Skin epidermis (tissue), 12 donors: ENCODE data around the gene LDB3.

Experiments
- H3K27ac ChIP-seq, 21 experiments: fragments of 200-600 bp; sonication (generic) in 11 of 21; one replicate each; pipeline ENCODE4 v1.5.0; 2020; ENCODE audit warnings: mild to moderate bottlenecking in 3 of 21, inconsistent platforms in 2 of 21, moderate library complexity in 2 of 21
- H3K4me3 ChIP-seq, 7 experiments: fragments of 200-600 bp; sonication (generic) in 2 of 7; one replicate each; pipeline ENCODE4 v1.5.0; 2020; ENCODE audit warnings: inconsistent platforms in 2 of 7, mild to moderate bottlenecking in 2 of 7, moderate library complexity in 1 of 7

LDB3 gene

GRCh38 chr10:86779220-86780017 lies 111.1 kb downstream of the LDB3 start:
- H3K4me3 ChIP-seq: no peak overlapping the region
- no peak overlapping the region for H3K27ac ChIP-seq

DNA sequence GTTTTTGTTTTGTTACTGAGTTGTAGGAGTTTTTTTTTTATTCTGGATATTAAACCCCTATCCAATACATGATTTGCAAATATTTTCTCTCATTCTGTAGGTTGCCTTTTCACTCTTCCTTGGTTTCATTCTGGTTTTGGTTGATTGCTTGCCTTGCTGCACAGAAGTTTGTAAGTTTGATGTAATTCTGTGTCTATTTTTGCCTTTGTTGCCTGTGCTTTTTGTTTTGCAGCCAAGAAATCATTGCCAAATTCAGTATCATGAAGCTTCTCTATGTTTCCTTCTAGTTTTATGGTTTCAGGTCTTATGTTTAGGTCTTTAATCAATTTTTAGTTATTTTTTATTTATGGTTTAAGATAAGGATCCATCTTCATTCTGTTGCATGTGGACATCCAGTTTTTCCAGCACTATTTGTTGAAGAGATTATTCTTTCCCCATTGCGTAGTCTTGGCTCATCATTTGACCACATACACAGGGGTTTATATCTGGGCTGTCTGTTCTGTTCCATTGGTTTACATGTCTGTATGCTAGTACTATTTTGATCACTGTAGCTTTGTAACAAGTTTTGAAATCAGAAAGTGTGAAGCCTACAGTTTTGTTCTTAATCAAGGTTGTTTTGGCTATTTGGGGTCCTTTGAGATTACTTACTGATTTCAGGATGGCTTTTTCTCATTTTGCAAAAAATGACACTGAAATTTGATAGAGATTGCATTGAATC lies 114.5 kb downstream of the LDB3 start:
- H3K4me3 ChIP-seq: no peak overlapping the region
- no peak overlapping the region for H3K27ac ChIP-seq

DNA sequence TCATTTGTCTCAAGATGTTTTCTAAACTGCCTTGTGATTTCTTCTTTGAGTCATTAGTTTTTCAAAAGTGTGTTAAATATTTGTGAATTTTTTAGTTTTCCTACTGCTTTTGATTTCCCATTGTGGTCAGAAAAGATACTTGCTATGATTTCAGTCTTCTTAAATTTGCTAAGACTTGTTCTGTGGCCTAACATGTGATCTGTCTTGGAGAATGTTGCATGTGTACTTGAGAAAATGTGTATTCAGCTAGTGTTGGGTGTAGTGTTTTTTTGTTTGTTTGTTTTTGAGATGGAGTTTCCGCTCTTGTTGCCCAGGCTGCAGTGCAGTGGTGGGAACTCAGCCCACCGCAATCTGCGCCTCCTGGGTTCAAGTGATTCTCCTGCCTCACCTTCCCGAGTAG lies 116.7 kb downstream of the LDB3 start:
- Histone ChIP-seq H3K27ac (peak overlapping the region in 11 of 21 experiments; percentile 0 to 71 (median 16)), H3K4me3 (no peak overlapping the region)
